GM19043 (cell line): Measurements from ENCODE around the gene HNF1A.
"Not testable (repeated sequence)": the region's sequence is repeated elsewhere in the genome, so short reads cannot be mapped to it uniquely, and the experiment has no call there.

Experiments used
- ATAC-seq: cut with Tn5 transposase; IDR thresholded peaks from one replicate; pipeline ENCODE4 v1.9.1; 2021; ENCODE audit warnings: low read depth; ENCODE audit not compliant: unreplicated experiment

Gene HNF1A

GRCh38 chr12:121038861-121039668, 60.7 kb downstream of the HNF1A start, which contains the start of gene OASL:
Gene OASL, minus strand, starts transcription at chr12:121039246. Its CDS starts 275 bp downstream, at chr12:121038971.
- no peak for ATAC-seq

DNA sequence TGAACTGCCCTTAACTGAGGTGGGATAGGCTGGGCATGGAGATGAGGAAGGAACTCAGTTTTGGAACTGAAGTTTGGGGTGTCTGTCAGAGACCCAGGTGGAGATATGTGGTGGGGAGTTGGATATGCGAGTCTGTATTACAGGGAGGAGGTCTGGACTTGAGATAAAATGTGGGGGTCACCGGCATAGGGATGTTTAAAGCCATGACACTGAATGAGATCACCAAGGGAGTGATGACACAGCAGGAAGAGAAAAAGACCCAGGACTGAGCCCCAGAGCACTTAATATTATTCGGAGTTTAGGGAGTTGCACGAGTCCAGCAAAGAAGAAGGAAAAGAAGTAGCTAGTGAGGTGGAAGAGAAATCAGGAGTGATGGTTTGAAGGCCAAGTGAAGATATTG, 64.7 kb downstream of the HNF1A start:
- no peak for ATAC-seq

- ATAC-seq: not testable (repeated sequence)
Observed at GRCh38 chr12:121047400-121047799, 69.1 kb downstream of the HNF1A start.

DNA sequence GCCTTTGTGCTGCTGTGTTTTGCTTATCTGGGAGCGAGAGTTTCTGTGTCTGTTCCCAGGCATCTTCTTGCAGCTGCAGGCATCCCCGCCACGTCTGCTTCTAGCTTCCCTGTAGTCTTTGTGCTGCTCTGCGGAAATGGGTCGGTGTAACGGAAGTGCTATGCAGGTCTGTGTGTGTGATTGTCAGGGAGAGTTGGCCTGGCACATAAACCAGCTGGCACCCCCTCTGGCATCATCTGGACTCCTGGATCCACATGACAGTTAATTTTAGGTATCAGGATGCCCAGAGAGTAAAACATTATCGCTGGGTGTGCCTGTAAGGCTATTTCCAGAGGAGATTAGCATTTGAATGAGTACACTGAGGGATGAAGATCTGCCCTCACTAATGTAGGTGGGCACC, 70.1 kb downstream of the HNF1A start:
- no peak for ATAC-seq

- ATAC-seq: no peak
Observed at GRCh38 chr12:121050725-121051124, 72.4 kb downstream of the HNF1A start.
